ENCODE data around the gene WAPL. TPM values are rescaled to one million over a fixed set of nuclear protein-coding genes. Genes with fewer than 3 reads are reported as not detected.

The WAPL gene
- total RNA-seq, 1 experiment from 2014 or later: 49.4 TPM

GRCh38 chr10:86440874-86441843 is 80.4 kb downstream of the WAPL start:
- H3K27me3 ChIP-seq (replicated peaks; ENCODE audit: insufficient read depth, low read depth, low read length, poor library complexity): no peaks in the 10 kb centered on the region
- H3K27ac ChIP-seq (ENCODE audit: low read depth, low read length, poor library complexity, severe bottlenecking): no peak overlapping the region
- H3K36me3 ChIP-seq (ENCODE audit: insufficient read depth, low read length, poor library complexity, severe bottlenecking): peaks cover 69% of the 10 kb centered on the region
- ChIA-PET CTCF (no interaction called here), POLR2A (ENCODE audit: low non-redundant PET) (no interaction called here)
- intact Hi-C loops (cut with micrococcal nuclease; ENCODE audit: unreplicated experiment): no loop called here
- no peak for DNase-seq (ENCODE audit: low spot score)
- BruUV-seq (replicated peaks): no TSS peak
- H3K9me3 ChIP-seq (ENCODE audit: low read depth, low read length, poor library complexity, severe bottlenecking): no peaks in the 10 kb centered on the region
- TF ChIP-seq CTCF (conservative IDR thresholded peaks at IDR 0.05; ENCODE audit: low read depth, low read length) (no peak), EZH2 (IDR thresholded peaks at IDR 0.05; ENCODE audit: borderline replicate concordance, low read depth, low read length, poor library complexity, severe bottlenecking) (no peak)
- H3K4me1 ChIP-seq (ENCODE audit: insufficient read depth, low read length, poor library complexity, severe bottlenecking): no peaks in the 10 kb centered on the region
- no peak overlapping the region for H3K4me3 ChIP-seq (ENCODE audit: low read depth, low read length, poor library complexity, severe bottlenecking)

GRCh38 chr10:86439544-86439943 is 82.0 kb downstream of the WAPL start:
- Histone ChIP-seq H3K4me3 (ENCODE audit: low read depth, low read length, poor library complexity, severe bottlenecking) (no peak overlapping the region), H3K9me3 (ENCODE audit: low read depth, low read length, poor library complexity, severe bottlenecking) (no peaks in the 10 kb centered on the region), H3K4me1 (ENCODE audit: insufficient read depth, low read length, poor library complexity, severe bottlenecking) (no peaks in the 10 kb centered on the region), H3K36me3 (ENCODE audit: insufficient read depth, low read length, poor library complexity, severe bottlenecking) (peaks cover 68% of the 10 kb centered on the region), H3K27ac (ENCODE audit: low read depth, low read length, poor library complexity, severe bottlenecking) (no peak overlapping the region), H3K27me3 (replicated peaks; ENCODE audit: insufficient read depth, low read depth, low read length, poor library complexity) (no peaks in the 10 kb centered on the region)
- peak; percentile 35 for DNase-seq (ENCODE audit: low spot score)
- intact Hi-C loops (cut with micrococcal nuclease; ENCODE audit: unreplicated experiment): no loop called here
- POLR2A ChIA-PET (ENCODE audit: low non-redundant PET): no interaction called here
- no peak for TF ChIP-seq EZH2 (IDR thresholded peaks at IDR 0.05; ENCODE audit: borderline replicate concordance, low read depth, low read length, poor library complexity, severe bottlenecking)
- CTCF ChIA-PET: no interaction called here
- no TSS peak for BruUV-seq (replicated peaks)

- TF ChIP-seq EZH2 (IDR thresholded peaks at IDR 0.05; ENCODE audit: borderline replicate concordance, low read depth, low read length, poor library complexity, severe bottlenecking): no peak
- no peak for TF ChIP-seq CTCF (conservative IDR thresholded peaks at IDR 0.05; ENCODE audit: low read depth, low read length)
- Histone ChIP-seq H3K4me1 (ENCODE audit: insufficient read depth, low read length, poor library complexity, severe bottlenecking) (no peaks in the 10 kb centered on the region), H3K4me3 (ENCODE audit: low read depth, low read length, poor library complexity, severe bottlenecking) (no peak overlapping the region), H3K36me3 (ENCODE audit: insufficient read depth, low read length, poor library complexity, severe bottlenecking) (peaks cover 56% of the 10 kb centered on the region), H3K27ac (ENCODE audit: low read depth, low read length, poor library complexity, severe bottlenecking) (no peak overlapping the region), H3K27me3 (replicated peaks; ENCODE audit: insufficient read depth, low read depth, low read length, poor library complexity) (no peaks in the 10 kb centered on the region), H3K9me3 (ENCODE audit: low read depth, low read length, poor library complexity, severe bottlenecking) (no peaks in the 10 kb centered on the region)
- ChIA-PET POLR2A (ENCODE audit: low non-redundant PET) (interaction anchor here (0.6 kb wide), 1 partner anchor 50 kb away, joined by 3 read pairs; no protein-coding TSS in a partner anchor), CTCF (no interaction called here)
- DNase-seq (ENCODE audit: low spot score): no peak
- BruUV-seq (replicated peaks): no TSS peak
- intact Hi-C loops (cut with micrococcal nuclease; ENCODE audit: unreplicated experiment): no loop called here
Observed at GRCh38 chr10:86438091-86438749, 83.4 kb downstream of the WAPL start.
